Measurements from ENCODE around the gene HS2ST1.

HS2ST1 gene

DNA sequence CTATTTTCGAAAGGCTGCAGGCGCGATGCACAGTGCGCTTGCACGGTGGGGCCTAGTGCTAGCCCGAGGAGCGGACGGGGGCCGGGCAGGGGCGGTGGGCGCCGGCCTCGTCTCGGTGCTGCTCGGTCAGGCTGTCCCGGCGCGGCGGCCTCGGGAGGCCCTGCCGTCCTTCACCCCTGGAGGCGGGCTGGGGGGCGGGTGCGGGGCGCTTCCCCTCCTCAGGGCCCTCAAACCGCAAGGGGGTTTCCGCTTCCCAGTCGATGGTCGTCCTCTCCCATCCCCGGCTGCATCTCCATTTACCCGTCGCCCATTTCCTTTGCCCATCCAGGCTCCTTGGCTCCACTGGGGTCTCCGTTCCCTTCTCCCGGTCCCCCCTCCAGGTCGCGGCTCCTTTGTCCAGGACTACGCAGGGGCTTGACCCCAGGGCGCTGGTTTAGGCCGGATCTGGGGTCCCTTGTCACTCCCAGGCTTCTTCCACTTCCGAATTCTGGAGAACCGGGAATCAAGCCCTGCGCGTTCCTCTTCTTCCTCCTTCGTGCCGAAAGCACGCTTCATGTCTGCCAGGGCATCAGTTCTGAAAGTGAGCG lies 217.9 kb downstream of the HS2ST1 start:
- no peaks in the 10 kb centered on the region for H3K9me3 ChIP-seq (ENCODE audit: control insufficient read depth, insufficient read depth, low read depth, low read length)
- ChIA-PET CTCF (interaction anchor here (0.5 to 0.9 kb wide), 3 partner anchors 11 to 1416 kb away, joined by 3 to 4 read pairs (median 4); no protein-coding TSS in a partner anchor), POLR2A (no interaction called here)
- no peak overlapping the region; the same call in 1 of the 2 replicates for H3K27ac ChIP-seq (ENCODE audit: extremely low read depth, low read depth, low read length)
- TF ChIP-seq WT1 (tag by site-specific recombination; IDR thresholded peaks at IDR 0.05), result no peak
- TF ChIP-seq ZNF112 (tag by site-specific recombination; IDR thresholded peaks at IDR 0.05), result no peak
- no peak for TF ChIP-seq ZNF548 (tag by site-specific recombination; IDR thresholded peaks at IDR 0.05)
- H3K4me1 ChIP-seq (ENCODE audit: control insufficient read depth, insufficient read depth, low read length), result no peaks in the 10 kb centered on the region
- H3K36me3 ChIP-seq (ENCODE audit: control insufficient read depth in 2 of 2, insufficient read depth in 1 of 2, low read length in 2 of 2), result no peaks in the 10 kb centered on the region
- no peak overlapping the region for H3K4me3 ChIP-seq (ENCODE audit: low read depth, low read length)

DNA sequence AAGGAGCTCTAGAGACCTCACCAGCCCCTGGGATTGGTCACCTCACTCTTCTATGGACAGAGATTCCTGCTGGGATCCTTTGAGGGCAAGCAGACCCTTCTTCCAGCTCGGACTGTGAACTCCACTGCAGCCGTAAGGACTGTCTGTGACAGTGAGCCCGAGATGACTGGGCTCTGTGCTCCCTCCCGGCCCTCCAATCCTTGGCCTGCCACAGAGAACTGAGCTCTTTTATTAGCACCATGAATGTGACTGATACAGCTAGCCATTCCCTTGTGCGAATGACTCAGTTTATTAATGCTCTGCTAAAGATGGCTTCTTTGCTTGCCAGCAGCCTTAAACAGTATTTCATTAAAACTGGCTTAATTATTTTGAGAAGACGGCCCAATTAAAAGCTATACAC lies 219.6 kb downstream of the HS2ST1 start:
- Histone ChIP-seq H3K4me1 (ENCODE audit: control insufficient read depth, insufficient read depth, low read length) (no peaks in the 10 kb centered on the region), H3K36me3 (ENCODE audit: control insufficient read depth in 2 of 2, insufficient read depth in 1 of 2, low read length in 2 of 2) (no peaks in the 10 kb centered on the region), H3K9me3 (ENCODE audit: control insufficient read depth, insufficient read depth, low read depth, low read length) (no peaks in the 10 kb centered on the region), H3K4me3 (ENCODE audit: low read depth, low read length) (no peak overlapping the region), H3K27ac (ENCODE audit: extremely low read depth, low read depth, low read length) (no peak overlapping the region)
- ChIA-PET POLR2A (no interaction called here), CTCF (interaction anchor here (0.5 to 1.6 kb wide), 5 partner anchors 9 to 1417 kb away, joined by 3 to 4 read pairs (median 3); no protein-coding TSS in a partner anchor)
- TF ChIP-seq, protein P1, sequence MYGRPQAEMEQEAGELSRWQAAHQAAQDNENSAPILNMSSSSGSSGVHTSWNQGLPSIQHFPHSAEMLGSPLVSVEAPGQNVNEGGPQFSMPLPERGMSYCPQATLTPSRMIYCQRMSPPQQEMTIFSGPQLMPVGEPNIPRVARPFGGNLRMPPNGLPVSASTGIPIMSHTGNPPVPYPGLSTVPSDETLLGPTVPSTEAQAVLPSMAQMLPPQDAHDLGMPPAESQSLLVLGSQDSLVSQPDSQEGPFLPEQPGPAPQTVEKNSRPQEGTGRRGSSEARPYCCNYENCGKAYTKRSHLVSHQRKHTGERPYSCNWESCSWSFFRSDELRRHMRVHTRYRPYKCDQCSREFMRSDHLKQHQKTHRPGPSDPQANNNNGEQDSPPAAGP (tag by site-specific recombination; IDR thresholded peaks at IDR 0.05), result no peak
- TF ChIP-seq TRIM28 (IDR thresholded peaks at IDR 0.05; ENCODE audit: borderline replicate concordance, low read length) (no peak), ZNF701 (tag by site-specific recombination; IDR thresholded peaks at IDR 0.05) (no peak), ZNF155 (tag by site-specific recombination; IDR thresholded peaks at IDR 0.05) (no peak), ZBTB7A (tag by site-specific recombination; IDR thresholded peaks at IDR 0.05; ENCODE audit: low read depth) (no peak), ZSCAN16 (tag by site-specific recombination; IDR thresholded peaks at IDR 0.05) (no peak), PRDM1 (tag by site-specific recombination; IDR thresholded peaks at IDR 0.05) (no peak), ZNF37A (tag by site-specific recombination; IDR thresholded peaks at IDR 0.05) (no peak), SP3 (tag by site-specific recombination; IDR thresholded peaks at IDR 0.05) (no peak), ZNF777 (tag by site-specific recombination; IDR thresholded peaks at IDR 0.05; ENCODE audit: borderline replicate concordance) (no peak), ZNF350 (tag by site-specific recombination; IDR thresholded peaks at IDR 0.05) (no peak), ZNF792 (tag by site-specific recombination; IDR thresholded peaks at IDR 0.05) (no peak)
- TF ChIP-seq, protein P2, sequence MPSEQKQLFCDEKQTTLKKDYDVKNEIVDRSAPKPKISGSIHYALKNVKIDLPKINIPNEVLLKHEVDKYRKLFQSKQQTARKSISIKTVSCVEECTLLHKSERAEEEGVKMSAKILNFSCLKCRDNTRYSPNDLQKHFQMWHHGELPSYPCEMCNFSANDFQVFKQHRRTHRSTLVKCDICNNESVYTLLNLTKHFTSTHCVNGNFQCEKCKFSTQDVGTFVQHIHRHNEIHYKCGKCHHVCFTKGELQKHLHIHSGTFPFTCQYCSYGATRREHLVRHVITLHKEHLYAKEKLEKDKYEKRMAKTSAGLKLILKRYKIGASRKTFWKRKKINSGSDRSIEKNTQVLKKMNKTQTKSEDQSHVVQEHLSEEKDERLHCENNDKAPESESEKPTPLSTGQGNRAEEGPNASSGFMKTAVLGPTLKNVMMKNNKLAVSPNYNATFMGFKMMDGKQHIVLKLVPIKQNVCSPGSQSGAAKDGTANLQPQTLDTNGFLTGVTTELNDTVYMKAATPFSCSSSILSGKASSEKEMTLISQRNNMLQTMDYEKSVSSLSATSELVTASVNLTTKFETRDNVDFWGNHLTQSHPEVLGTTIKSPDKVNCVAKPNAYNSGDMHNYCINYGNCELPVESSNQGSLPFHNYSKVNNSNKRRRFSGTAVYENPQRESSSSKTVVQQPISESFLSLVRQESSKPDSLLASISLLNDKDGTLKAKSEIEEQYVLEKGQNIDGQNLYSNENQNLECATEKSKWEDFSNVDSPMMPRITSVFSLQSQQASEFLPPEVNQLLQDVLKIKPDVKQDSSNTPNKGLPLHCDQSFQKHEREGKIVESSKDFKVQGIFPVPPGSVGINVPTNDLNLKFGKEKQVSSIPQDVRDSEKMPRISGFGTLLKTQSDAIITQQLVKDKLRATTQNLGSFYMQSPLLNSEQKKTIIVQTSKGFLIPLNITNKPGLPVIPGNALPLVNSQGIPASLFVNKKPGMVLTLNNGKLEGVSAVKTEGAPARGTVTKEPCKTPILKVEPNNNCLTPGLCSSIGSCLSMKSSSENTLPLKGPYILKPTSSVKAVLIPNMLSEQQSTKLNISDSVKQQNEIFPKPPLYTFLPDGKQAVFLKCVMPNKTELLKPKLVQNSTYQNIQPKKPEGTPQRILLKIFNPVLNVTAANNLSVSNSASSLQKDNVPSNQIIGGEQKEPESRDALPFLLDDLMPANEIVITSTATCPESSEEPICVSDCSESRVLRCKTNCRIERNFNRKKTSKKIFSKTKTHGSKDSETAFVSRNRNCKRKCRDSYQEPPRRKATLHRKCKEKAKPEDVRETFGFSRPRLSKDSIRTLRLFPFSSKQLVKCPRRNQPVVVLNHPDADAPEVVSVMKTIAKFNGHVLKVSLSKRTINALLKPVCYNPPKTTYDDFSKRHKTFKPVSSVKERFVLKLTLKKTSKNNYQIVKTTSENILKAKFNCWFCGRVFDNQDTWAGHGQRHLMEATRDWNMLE (tag by site-specific recombination; conservative IDR thresholded peaks at IDR 0.05; ENCODE audit: low read depth), result no peak
- TF ChIP-seq, protein P3, sequence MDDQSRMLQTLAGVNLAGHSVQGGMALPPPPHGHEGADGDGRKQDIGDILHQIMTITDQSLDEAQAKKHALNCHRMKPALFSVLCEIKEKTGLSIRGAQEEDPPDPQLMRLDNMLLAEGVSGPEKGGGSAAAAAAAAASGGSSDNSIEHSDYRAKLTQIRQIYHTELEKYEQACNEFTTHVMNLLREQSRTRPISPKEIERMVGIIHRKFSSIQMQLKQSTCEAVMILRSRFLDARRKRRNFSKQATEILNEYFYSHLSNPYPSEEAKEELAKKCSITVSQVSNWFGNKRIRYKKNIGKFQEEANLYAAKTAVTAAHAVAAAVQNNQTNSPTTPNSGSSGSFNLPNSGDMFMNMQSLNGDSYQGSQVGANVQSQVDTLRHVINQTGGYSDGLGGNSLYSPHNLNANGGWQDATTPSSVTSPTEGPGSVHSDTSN (CRISPR knock-in tag; IDR thresholded peaks at IDR 0.05), result no peak
- TF ChIP-seq, protein P4, sequence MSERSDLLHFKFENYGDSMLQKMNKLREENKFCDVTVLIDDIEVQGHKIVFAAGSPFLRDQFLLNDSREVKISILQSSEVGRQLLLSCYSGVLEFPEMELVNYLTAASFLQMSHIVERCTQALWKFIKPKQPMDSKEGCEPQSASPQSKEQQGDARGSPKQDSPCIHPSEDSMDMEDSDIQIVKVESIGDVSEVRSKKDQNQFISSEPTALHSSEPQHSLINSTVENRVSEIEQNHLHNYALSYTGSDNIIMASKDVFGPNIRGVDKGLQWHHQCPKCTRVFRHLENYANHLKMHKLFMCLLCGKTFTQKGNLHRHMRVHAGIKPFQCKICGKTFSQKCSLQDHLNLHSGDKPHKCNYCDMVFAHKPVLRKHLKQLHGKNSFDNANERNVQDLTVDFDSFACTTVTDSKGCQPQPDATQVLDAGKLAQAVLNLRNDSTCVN (tag by site-specific recombination; optimal IDR thresholded peaks at IDR 0.05), result no peak
- TF ChIP-seq, protein P5, sequence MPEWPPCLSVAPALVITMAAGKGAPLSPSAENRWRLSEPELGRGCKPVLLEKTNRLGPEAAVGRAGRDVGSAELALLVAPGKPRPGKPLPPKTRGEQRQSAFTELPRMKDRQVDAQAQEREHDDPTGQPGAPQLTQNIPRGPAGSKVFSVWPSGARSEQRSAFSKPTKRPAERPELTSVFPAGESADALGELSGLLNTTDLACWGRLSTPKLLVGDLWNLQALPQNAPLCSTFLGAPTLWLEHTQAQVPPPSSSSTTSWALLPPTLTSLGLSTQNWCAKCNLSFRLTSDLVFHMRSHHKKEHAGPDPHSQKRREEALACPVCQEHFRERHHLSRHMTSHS (tag by site-specific recombination; IDR thresholded peaks at IDR 0.05), result no peak
